Keratinocyte (primary cell): Measurements from ENCODE around the gene ANKRD2.

Experiments
- CTCF ChIP-seq, 3 experiments: IDR thresholded peaks in 1 of 3; conservative IDR thresholded peaks in 1 of 3; optimal IDR thresholded peaks in 1 of 3; 2 replicates in 2 of 3; 3 replicates in 1 of 3; pipeline versions ENCODE3 to v1.5.1; 2011; ENCODE audit warnings: low read length in 3 of 3, mild to moderate bottlenecking in 3 of 3, moderate library complexity in 2 of 3, control low read depth in 1 of 3, inconsistent platforms in 1 of 3; ENCODE audit not compliant: insufficient read depth in 2 of 3; ENCODE audit errors: extremely low read depth in 1 of 3
- EZH2 ChIP-seq: IDR thresholded peaks from one replicate; pipeline ENCODE4 v1.6.1; 2012; ENCODE audit warnings: inconsistent platforms, mild to moderate bottlenecking, low read length, moderate library complexity

- TF ChIP-seq CTCF (optimal IDR thresholded peaks at IDR 0.05 in 1 of 3, IDR thresholded peaks at IDR 0.05 in 1 of 3, conservative IDR thresholded peaks at IDR 0.05 in 1 of 3; ENCODE audit: extremely low read depth in 1 of 3, insufficient read depth in 2 of 3, low read length in 3 of 3): peak; percentile 95 to 97 (median 96)
- no peak for TF ChIP-seq EZH2
Measured at GRCh38 chr10:97572214-97572989, at the start of gene ANKRD2.
